Measurements from ENCODE around the gene TSPAN10. TPM values are rescaled to one million over a fixed set of nuclear protein-coding genes. Genes with fewer than 3 reads are reported as not detected.

The TSPAN10 gene
- total RNA-seq, 1 donor from 2014 or later, result 1.8 TPM

GRCh38 chr17:81682565-81683207 lies 45.7 kb downstream of the TSPAN10 start:
- no peak for DNase-seq (ENCODE audit: low spot score)
- no peak for TF ChIP-seq CTCF (IDR thresholded peaks at IDR 0.05)
- Mint-ChIP-seq H3K36me3 (ENCODE audit: low read depth) (peaks cover 10% of the 10 kb centered on the region), H3K4me1 (ENCODE audit: low read depth) (peaks cover 33% of the 10 kb centered on the region), H3K27ac (ENCODE audit: unreplicated experiment) (peak overlapping the region; percentile 80), H3K9me3 (ENCODE audit: low read depth) (no peaks in the 10 kb centered on the region), H3K27me3 (ENCODE audit: low read depth) (no peaks in the 10 kb centered on the region), H3K4me3 (ENCODE audit: unreplicated experiment) (peak overlapping the region; percentile 84)

DNA sequence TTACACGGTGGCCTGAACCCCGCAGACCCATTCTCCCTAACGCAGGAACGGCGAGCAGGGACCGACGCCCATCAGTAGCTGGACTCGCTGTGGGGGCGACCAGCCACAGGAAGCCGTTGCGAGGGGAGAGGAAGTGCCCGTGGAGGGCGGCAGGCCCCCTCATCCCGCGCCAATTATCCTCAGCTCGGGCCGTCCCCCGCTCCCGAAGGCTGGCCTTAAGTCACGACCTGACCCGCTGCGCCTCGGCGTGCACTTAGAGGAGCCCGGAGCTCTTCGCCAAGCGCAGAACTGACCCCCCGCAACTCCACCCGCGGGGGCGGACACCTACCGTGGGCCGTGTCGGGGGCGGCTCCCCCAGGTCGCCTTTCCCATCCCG lies 46.2 kb downstream of the TSPAN10 start:
- H3K4me3 Mint-ChIP-seq (ENCODE audit: unreplicated experiment), result peak overlapping the region; percentile 84
- H3K27ac Mint-ChIP-seq (ENCODE audit: unreplicated experiment), result peak overlapping the region; percentile 80
- no peak for TF ChIP-seq CTCF (IDR thresholded peaks at IDR 0.05)
- H3K9me3 Mint-ChIP-seq (ENCODE audit: low read depth), result no peaks in the 10 kb centered on the region
- H3K4me1 Mint-ChIP-seq (ENCODE audit: low read depth), result peaks cover 33% of the 10 kb centered on the region
- H3K36me3 Mint-ChIP-seq (ENCODE audit: low read depth), result peaks cover 10% of the 10 kb centered on the region
- no peaks in the 10 kb centered on the region for H3K27me3 Mint-ChIP-seq (ENCODE audit: low read depth)
- DNase-seq (ENCODE audit: low spot score), result no peak

DNA sequence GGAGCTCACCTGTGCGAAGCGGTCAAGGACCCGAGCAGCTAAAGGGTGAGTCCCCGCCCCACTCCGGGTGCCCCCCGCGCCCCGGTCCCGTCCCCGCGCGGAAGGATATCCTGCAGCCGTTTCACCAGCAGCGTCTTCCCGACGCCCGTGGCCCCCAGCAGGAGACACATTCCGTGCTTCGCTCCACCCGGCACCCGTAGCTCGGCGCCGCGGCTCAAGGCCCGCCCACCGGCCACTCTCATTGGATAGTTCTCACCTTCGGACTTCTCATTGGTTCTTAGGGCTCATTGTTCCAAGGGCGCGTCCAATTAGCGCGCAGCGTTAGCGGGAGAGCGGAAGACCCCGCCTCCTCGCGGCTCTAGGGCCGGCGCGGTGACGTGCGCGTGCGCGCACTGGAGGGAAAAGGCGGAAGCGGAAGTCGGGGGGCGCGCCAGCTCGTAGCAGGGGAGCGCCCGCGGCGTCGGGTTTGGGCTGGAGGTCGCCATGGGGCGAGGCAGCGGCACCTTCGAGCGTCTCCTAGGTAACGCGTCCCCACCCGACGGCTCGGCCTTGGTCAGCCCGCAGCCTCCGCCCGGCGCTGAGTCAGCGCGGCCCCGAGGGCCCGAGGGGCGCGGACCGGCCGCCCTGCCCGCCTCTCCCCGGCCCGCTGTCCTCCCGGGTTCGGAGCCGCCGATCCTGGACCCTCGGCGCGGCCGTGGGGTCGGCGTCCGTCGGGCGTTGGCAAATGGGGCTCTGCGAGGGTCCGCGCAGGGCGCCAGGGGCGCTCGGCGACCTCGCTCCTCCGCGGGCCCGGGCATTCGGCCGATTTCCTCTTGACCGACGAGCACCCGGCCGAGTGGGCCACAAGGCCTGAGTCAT lies 46.8 kb downstream of the TSPAN10 start, which contains the start of the genes ARL16 and HGS:
ARL16 (minus strand) TSS at position 214 of the 858 bp plus-strand sequence; CDS start at position 170, 44 bp downstream.
HGS (plus strand) TSS at position 428 of the 858 bp plus-strand sequence; CDS start at position 484, 56 bp downstream.
- Mint-ChIP-seq H3K27me3 (ENCODE audit: low read depth) (no peaks in the 10 kb centered on the region), H3K27ac (ENCODE audit: unreplicated experiment) (peak within 1 kb of the TSS; percentile 96), H3K4me1 (ENCODE audit: low read depth) (peaks cover 33% of the 10 kb centered on the region), H3K9me3 (ENCODE audit: low read depth) (no peaks in the 10 kb centered on the region), H3K36me3 (ENCODE audit: low read depth) (peaks cover 10% of the 10 kb centered on the region), H3K4me3 (ENCODE audit: unreplicated experiment) (peak within 1 kb of the TSS; percentile 89)
- TF ChIP-seq CTCF (IDR thresholded peaks at IDR 0.05), result no peak
- DNase-seq (ENCODE audit: low spot score), result peak; percentile 99

DNA sequence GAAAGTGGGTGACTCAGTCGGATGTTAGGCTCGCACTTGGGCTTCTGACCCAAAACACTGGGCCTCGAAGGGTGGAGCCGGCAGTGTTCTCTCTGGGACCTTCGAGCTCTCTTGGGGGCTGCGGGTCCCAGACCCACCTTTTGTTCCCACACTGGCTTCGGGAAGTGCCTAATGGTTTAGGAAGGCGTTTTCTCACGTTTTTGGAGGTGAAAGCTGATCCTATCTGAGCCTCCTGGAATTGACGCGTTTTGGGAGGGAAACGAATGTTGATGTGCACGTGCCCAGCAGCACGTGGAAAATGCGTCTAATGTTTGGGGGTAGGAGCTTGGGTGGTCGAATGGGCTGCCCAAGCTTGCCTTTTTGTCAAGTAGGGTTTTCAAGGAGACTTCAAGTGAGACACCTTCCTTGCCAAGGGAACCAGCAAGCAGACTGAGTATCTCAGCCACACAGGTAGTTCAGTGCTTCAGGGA lies 47.5 kb downstream of the TSPAN10 start:
- peaks cover 13% of the 10 kb centered on the region for H3K36me3 Mint-ChIP-seq (ENCODE audit: low read depth)
- no peak for TF ChIP-seq CTCF (IDR thresholded peaks at IDR 0.05)
- no peak for DNase-seq (ENCODE audit: low spot score)

DNA sequence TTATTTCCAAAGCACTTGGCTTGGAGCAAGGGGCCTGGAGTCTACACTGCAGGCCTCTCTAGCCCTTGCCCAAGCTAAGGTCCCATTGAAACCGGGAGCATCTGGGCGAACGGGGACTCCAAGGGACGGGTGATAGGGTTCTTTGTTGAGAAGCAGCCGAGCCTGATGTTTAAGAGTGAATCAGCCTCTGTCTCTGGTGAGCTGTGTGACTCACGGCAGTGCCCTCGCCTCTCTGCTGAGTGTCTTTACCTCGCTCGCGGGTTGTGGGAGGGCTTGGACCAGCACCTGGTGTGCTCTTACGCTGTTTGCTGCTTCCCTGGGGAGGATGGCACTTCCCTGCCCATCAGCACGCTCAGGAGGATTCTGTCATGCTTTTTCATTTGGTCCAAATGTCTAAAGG lies 48.1 kb downstream of the TSPAN10 start:
- Mint-ChIP-seq H3K27me3 (ENCODE audit: low read depth) (no peaks in the 10 kb centered on the region), H3K36me3 (ENCODE audit: low read depth) (peaks cover 15% of the 10 kb centered on the region), H3K27ac (ENCODE audit: unreplicated experiment) (peak overlapping the region; percentile 96), H3K9me3 (ENCODE audit: low read depth) (no peaks in the 10 kb centered on the region), H3K4me1 (ENCODE audit: low read depth) (peaks cover 33% of the 10 kb centered on the region), H3K4me3 (ENCODE audit: unreplicated experiment) (peak overlapping the region; percentile 89)
- no peak for DNase-seq (ENCODE audit: low spot score)
- TF ChIP-seq CTCF (IDR thresholded peaks at IDR 0.05), result no peak

More for the DNA sequence above, 47.5 kb downstream of the TSPAN10 start:
- Mint-ChIP-seq H3K4me1 (ENCODE audit: low read depth) (peaks cover 33% of the 10 kb centered on the region), H3K27ac (ENCODE audit: unreplicated experiment) (peak overlapping the region; percentile 96), H3K4me3 (ENCODE audit: unreplicated experiment) (peak overlapping the region; percentile 89), H3K27me3 (ENCODE audit: low read depth) (no peaks in the 10 kb centered on the region), H3K9me3 (ENCODE audit: low read depth) (no peaks in the 10 kb centered on the region)
